GM18951 (cell line): ENCODE data around the gene MYO5B.

Experiments
- POLR2A ChIP-seq: IDR thresholded peaks from 4 replicates; pipeline ENCODE4 v1.6.1; 2011; ENCODE audit warnings: mild to moderate bottlenecking; ENCODE audit not compliant: insufficient read length, insufficient read depth; ENCODE audit errors: extremely low read depth
- in situ Hi-C: fragments of 300-500 bp; cut with MboI; formaldehyde crosslinking; loops from one replicate; pipeline ENCODE4 v1.12.0; 2022; ENCODE audit warnings: low sequenced_read_pairs, mixed read lengths, inconsistent platforms; ENCODE audit not compliant: unreplicated experiment

MYO5B gene

DNA sequence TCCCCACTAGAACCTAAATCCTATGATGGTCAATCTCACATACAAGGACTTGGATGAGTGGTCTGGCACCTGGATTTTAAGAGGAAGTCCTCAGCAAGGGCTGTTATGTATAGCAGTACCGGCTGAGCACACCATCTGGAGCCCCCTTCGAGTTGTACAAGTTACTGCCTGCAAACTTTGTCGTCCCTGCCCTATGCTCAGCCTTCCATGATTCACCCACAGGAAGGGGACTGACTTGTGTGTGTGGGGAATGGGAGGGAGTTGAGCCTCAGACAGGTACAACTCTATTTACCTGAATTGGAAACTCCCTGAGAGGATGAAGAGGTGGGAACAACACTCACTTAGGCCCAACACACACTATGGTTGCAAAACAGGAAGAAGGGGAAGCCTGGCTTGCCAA, 186.6 kb downstream of the MYO5B start:
- in situ Hi-C loops: no loop called here
- TF ChIP-seq POLR2A: no peak

- in situ Hi-C loops: no loop called here
- TF ChIP-seq POLR2A: no peak
Measured at GRCh38 chr18:50006470-50007046, 188.4 kb downstream of the MYO5B start.

GRCh38 chr18:50004013-50004412, 190.9 kb downstream of the MYO5B start:
- in situ Hi-C loops: no loop called here

DNA sequence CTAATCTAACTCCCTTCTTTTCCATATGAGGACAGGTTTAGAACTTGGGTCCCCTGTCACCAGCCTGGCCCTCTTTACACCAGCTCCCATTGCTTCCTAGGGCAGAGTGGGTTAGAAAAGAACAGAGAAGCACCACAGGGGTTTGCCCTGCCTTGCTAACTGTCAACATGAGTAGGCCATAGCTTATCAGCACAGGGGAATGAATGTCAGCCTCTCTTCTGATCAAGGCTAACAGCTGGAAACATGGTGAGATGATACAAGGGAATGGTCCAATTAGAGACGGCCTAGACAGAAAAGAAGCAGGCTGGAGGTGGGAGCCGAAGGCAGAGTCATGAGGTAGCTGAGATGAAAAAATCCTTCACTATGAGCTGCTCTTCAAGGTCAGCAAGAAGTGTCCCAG, 192.2 kb downstream of the MYO5B start:
- in situ Hi-C loops: no loop called here
- no peak for TF ChIP-seq POLR2A

More at GRCh38 chr18:50004013-50004412, 190.9 kb downstream of the MYO5B start:
- TF ChIP-seq POLR2A: no peak

DNA sequence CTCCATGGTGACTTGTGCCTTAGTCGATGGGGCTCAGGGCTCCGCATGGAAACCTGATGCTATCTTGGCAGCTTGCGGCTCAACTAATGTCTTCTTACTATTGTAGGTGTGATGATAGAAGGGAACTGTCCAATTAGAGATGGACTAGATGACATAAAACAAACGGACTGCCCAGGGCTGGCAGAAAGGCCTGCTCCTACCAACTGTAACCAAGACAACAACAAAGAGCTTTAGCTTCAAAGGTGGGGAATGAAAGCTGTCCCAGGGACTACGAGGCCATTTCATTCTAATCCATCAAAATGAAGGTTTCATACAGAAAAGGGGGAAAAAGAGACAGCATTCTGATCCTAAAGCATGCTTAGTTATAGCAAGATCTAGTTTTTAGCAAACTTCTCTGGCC, 194.7 kb downstream of the MYO5B start:
- no peak for TF ChIP-seq POLR2A
- in situ Hi-C loops: no loop called here

DNA sequence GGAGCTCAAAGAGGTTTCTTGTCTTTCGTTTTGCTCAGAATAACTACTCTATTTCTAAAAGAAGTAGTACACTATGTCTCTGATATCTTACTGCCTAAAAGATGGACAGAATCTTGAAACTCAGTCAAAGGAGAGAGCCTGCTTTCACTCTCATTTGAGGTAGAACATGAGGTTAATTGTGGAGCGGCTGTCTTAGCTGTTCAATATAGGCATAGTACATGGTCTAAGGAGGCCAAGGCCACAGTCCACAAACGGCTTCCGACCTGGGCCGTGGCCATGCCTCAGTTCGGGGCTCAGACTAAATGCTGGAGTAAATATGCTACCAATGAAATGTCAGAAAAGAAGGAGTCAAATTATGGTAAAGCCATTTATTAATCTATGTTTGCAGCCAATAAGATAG, 195.8 kb downstream of the MYO5B start:
- TF ChIP-seq POLR2A: no peak
- in situ Hi-C loops: no loop called here

DNA sequence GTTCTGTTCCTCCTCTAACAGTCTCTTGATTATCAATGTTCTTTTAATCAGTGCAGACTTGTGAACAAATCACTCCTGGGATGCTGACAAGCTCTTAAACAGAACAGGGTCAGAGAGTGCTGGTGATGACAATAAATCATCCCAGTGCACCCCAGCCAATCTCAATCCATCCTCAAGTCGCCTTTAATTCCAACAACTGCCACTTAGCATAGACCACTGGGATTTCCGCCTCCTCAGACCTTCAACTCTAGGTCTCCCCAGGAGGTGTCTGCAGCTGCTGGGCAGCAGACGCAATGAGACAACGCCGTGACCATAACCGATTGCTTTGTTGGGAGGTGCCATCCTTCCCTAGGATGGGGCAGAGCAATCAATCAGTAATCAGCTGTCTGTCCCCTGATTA, 197.4 kb downstream of the MYO5B start:
- no peak for TF ChIP-seq POLR2A
- in situ Hi-C loops: no loop called here

- no peak for TF ChIP-seq POLR2A
- in situ Hi-C loops: no loop called here
Measured at GRCh38 chr18:49994410-49994809, 200.5 kb downstream of the MYO5B start.

- in situ Hi-C loops: no loop called here
- TF ChIP-seq POLR2A: no peak
Measured at GRCh38 chr18:49993299-49993698, 201.6 kb downstream of the MYO5B start.

- in situ Hi-C loops: no loop called here
Measured at GRCh38 chr18:49988733-49989132, 206.2 kb downstream of the MYO5B start.

GRCh38 chr18:49988101-49988500, 206.8 kb downstream of the MYO5B start:
- in situ Hi-C loops: no loop called here
- TF ChIP-seq POLR2A: no peak

More at GRCh38 chr18:49988733-49989132, 206.2 kb downstream of the MYO5B start:
- TF ChIP-seq POLR2A: no peak

DNA sequence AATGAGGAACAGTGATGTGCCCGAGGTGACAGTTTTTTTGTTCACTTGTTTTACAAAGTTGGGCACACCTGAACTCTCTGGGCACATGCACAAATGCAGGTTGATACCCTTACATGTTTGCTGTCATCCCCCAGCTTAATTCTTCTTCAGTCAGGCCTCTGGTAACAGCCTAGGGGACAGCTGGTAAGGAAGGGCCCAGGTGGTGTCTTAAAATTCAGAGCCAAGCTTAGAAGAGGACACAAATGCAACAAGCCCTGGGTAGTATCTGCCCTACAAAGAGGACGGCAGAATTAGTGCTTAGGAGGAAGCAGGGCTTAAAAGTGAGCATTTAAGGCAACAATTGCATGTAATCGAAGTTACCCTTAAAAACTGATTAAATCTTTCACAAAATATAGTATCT, 209.7 kb downstream of the MYO5B start:
- in situ Hi-C loops: no loop called here
- no peak for TF ChIP-seq POLR2A

DNA sequence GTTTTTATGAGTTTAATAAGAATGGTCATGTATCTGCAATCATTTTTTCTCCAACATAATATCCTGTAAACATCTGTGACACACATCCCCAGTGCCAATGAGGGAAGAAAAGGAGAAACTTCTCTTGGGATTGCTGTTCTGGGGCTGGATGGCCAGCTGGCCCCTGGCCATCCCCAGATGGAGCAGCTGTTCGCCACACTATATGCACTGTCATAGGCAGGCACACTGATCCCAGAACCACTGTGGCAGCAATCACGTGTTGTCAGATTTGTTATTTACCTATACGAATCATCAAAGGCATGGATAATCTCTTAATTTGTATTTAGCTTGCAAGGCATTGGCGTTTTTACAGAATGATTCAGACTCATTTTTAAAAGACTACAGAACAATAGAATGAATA, 214.1 kb downstream of the MYO5B start:
- in situ Hi-C loops: no loop called here
- TF ChIP-seq POLR2A: no peak

- in situ Hi-C loops: no loop called here
- no peak for TF ChIP-seq POLR2A
Measured at GRCh38 chr18:49976795-49977560, 218.0 kb downstream of the MYO5B start.
